ENCODE results near the gene TMEM244.
"Not testable (repeated sequence)": the region's sequence is repeated elsewhere in the genome, so short reads cannot be mapped to it uniquely, and the experiment has no call there.

TMEM244 gene

DNA sequence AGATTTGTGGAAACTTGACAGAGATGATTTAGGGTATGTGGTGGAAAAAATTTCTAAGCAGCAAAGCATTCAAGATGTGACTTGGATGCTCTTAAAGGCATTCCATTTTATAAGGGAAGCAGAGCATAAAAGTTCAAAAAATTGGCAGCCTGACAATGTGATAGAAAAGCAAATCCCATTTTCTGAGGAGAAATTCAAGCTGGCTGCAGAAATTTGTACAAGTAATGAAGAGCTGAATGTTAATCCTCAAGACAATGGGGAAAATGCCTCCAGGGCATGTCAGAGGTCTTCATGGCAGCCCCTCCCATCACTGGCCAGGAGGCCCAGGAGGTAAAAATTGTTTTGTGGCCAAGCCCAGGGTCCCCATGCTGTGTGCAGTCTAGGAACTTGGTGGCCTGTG lies 58.2 kb downstream of the TMEM244 start:
- not testable (repeated sequence) for DNase-seq

- DNase-seq: no peak
These were observed 59.2 kb downstream of the TMEM244 start for GRCh38 chr6:129801909-129802308.

DNA sequence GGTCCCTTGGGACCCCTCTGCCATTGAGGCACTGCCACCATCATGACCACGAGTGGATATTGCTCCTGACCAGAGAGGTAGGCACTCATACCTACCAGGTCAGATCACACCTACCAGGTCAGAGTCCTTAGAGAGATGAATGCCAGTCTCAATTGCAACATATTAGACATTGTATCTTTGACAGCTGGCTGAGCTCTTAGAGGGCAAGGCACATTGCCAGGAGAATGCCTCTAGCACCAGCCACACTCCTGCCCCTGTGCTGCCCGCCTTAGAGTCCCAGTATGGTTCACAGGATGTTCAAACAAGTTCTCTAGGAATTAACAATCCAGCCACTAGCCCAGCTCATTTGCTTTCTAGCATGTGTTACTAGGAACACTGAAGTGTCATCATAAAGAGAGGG lies 65.9 kb downstream of the TMEM244 start:
- no peak for DNase-seq

- no peak for DNase-seq
These were observed 67.7 kb downstream of the TMEM244 start for GRCh38 chr6:129793447-129793846.

GRCh38 chr6:129792049-129792448 lies 69.1 kb downstream of the TMEM244 start:
- no peak for DNase-seq

DNA sequence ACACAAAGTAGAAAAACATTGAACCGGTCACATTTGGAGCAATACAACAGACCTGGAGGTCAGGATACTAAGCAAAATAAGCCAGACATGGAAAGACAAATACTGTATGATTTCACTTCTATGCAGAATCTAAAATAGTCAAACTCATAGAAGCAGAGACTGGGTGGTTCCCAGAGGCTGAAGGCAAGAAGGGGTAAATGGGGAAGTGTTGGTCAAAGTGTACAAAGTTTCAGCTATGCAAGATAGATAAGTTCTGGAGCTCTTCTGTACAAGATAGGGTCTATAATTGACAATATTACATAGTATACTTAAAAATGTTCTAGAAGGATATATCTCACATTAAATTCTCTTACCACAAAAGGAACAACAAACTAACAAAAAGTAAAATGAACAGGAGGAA lies 70.3 kb downstream of the TMEM244 start:
- DNase-seq: no peak

DNA sequence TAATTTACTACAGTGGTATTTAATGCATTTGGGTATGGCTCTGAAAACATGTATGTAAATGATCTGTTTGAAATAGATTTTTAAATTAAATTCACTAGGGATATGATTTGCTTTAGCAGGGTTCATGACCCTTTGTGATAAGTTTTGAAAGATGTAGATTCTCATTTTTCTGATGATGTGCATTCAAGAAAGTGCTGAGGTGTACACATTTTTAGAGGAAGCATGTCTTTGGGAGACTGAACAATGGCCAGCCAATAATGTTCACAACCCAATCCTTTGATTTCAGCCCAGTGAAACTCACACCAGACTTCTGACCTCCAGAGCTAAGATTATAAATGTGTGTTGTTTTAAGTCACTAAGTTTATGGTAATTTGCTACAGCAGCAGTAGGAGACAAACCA lies 71.1 kb downstream of the TMEM244 start:
- no peak for DNase-seq

- DNase-seq: no peak
These were observed 73.3 kb downstream of the TMEM244 start for GRCh38 chr6:129787816-129788215.

DNA sequence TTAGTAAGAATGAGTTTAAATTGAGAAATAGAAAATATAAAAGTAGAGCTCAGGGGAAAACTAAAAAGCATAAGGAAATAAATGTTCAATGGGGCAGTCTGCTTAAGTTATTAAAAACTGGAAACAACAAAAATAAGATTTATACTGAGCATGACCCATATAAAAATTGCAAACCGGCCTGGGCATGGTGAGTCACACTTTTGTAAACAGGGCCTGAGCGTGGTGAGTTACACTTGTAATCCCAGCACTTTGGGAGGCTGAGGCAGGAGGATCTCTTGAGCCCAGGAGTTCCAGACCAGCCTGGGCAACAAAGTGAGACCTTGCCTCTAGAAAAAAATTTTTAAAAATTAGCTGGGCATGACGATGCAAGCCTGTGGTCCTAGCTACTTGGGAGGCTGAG lies 74.6 kb downstream of the TMEM244 start:
- no peak for DNase-seq

- no peak for DNase-seq
These were observed 75.4 kb downstream of the TMEM244 start for GRCh38 chr6:129785756-129786135.

DNA sequence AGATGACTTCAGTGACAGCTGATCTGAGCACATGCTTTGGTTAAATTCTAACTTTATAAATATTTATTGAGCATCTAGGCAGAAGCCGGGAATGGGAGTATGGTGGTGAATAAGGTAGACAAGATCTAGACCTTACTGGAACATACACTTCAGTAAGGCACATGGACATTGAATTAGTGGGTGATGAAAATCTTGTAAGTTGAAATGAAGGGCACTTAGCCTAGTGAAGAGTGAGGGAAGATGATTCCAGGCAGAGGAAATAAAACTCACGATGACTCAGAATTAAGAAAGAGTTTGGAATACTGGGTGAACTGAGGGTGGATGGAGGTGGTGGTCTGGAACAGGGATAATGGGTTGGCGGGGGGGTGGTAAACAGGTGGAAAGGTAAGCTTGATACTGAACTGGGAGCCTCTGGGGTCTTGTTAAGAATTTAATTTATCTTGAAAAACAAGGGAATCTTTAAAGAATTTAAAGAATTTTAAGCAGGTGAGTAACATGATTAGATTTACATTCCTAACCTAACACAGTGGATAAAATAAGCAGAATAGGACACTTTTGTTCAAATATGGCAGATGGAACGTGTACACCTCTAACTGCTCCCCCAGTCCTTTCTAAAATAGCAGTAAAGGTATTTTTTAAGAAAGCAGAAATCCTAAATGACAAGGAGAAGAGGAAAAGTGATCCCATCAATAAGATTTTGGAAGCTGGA lies 75.9 kb downstream of the TMEM244 start:
- DNase-seq: no peak
